ENCODE data around the gene USP6NL. TPM values are rescaled to one million over a fixed set of nuclear protein-coding genes. Genes with fewer than 3 reads are reported as not detected.

USP6NL gene
- total RNA-seq, 3 donors from 2014 or later, result 14.6 to 20.0 (median 19.8) TPM

- Histone ChIP-seq H3K9me3 (no peaks in the 10 kb centered on the region), H3K4me3 (no peak overlapping the region), H3K36me3 (ENCODE audit: low read depth) (no peaks in the 10 kb centered on the region), H3K4me1 (ENCODE audit: low read depth) (peaks cover 3% of the 10 kb centered on the region)
- DNase-seq (no peak), ATAC-seq (no peak)
- TF ChIP-seq CTCF (IDR thresholded peaks at IDR 0.05), result no peak
- intact Hi-C loops (cut with DNase I, micrococcal nuclease), result no loop called here
Measured at GRCh38 chr10:11529276-11529903, 82.1 kb downstream of the USP6NL start.

GRCh38 chr10:11528286-11528685 is 83.2 kb downstream of the USP6NL start:
- ATAC-seq (no peak), DNase-seq (no peak)
- Histone ChIP-seq H3K36me3 (ENCODE audit: low read depth) (no peaks in the 10 kb centered on the region), H3K9me3 (no peaks in the 10 kb centered on the region), H3K4me1 (ENCODE audit: low read depth) (peaks cover 3% of the 10 kb centered on the region), H3K4me3 (no peak overlapping the region)
- TF ChIP-seq CTCF (IDR thresholded peaks at IDR 0.05), result no peak
- intact Hi-C loops (cut with DNase I, micrococcal nuclease), result no loop called here

GRCh38 chr10:11527691-11528255 is 83.7 kb downstream of the USP6NL start:
- intact Hi-C loops (cut with DNase I, micrococcal nuclease), result no loop called here
- H3K4me1 ChIP-seq (ENCODE audit: low read depth), result peaks cover 4% of the 10 kb centered on the region
- no peaks in the 10 kb centered on the region for H3K36me3 ChIP-seq (ENCODE audit: low read depth)
- H3K9me3 ChIP-seq, result no peaks in the 10 kb centered on the region
- DNase-seq (no peak), ATAC-seq (no peak)
- no peak overlapping the region for H3K4me3 ChIP-seq
- TF ChIP-seq CTCF (IDR thresholded peaks at IDR 0.05), result no peak

- Histone ChIP-seq H3K36me3 (ENCODE audit: low read depth) (no peaks in the 10 kb centered on the region), H3K9me3 (no peaks in the 10 kb centered on the region), H3K4me3 (no peak overlapping the region), H3K4me1 (ENCODE audit: low read depth) (peaks cover 9% of the 10 kb centered on the region)
- no peak for TF ChIP-seq CTCF (IDR thresholded peaks at IDR 0.05)
- no peak for DNase-seq
- intact Hi-C loops (cut with DNase I, micrococcal nuclease), result no loop called here
- no peak for ATAC-seq
Measured at GRCh38 chr10:11527068-11527467, 84.4 kb downstream of the USP6NL start.

- intact Hi-C loops (cut with DNase I, micrococcal nuclease), result no loop called here
- DNase-seq, result peak; percentile 28 to 67 (median 33)
- no peak for TF ChIP-seq CTCF (IDR thresholded peaks at IDR 0.05)
- Histone ChIP-seq H3K4me3 (no peak overlapping the region), H3K9me3 (no peaks in the 10 kb centered on the region), H3K36me3 (ENCODE audit: low read depth) (no peaks in the 10 kb centered on the region), H3K4me1 (ENCODE audit: low read depth) (peaks cover 9% of the 10 kb centered on the region)
- ATAC-seq, result no peak
Measured at GRCh38 chr10:11525503-11525902, 85.9 kb downstream of the USP6NL start.

All from mucosa of descending colon (tissue), 3 donors.